ENCODE data around the gene PGBD1.
"Not testable (repeated sequence)": the region's sequence is repeated elsewhere in the genome, so short reads cannot be mapped to it uniquely, and the experiment has no call there.

Gene PGBD1

GRCh38 chr6:28274888-28275287 lies 6.5 kb upstream of the PGBD1 start:
- DNase-seq (ENCODE audit: low read depth) = no peak

- no peak for DNase-seq (ENCODE audit: low read depth)
These were observed 3.6 kb upstream of the PGBD1 start for GRCh38 chr6:28277746-28278145.

GRCh38 chr6:28280595-28281287 lies 631 bp upstream of the PGBD1 start:
- DNase-seq (ENCODE audit: low read depth) = no peak

GRCh38 chr6:28282926-28283325 lies 1.6 kb downstream of the PGBD1 start:
- no peak for DNase-seq (ENCODE audit: low read depth)

- no peak for DNase-seq (ENCODE audit: low read depth)
These were observed 10.2 kb downstream of the PGBD1 start for GRCh38 chr6:28291573-28291972.

- no peak for DNase-seq (ENCODE audit: low read depth)
These were observed 14.0 kb downstream of the PGBD1 start for GRCh38 chr6:28295326-28295725.

- no peak for DNase-seq (ENCODE audit: low read depth)
These were observed 15.2 kb downstream of the PGBD1 start for GRCh38 chr6:28296520-28297060.

GRCh38 chr6:28303570-28303969 lies 22.2 kb downstream of the PGBD1 start:
- DNase-seq (ENCODE audit: low read depth) = no peak

- not testable (repeated sequence) for DNase-seq (ENCODE audit: low read depth)
These were observed 25.0 kb downstream of the PGBD1 start for GRCh38 chr6:28306363-28306762.

- DNase-seq (ENCODE audit: low read depth) = no peak
These were observed 29.9 kb downstream of the PGBD1 start for GRCh38 chr6:28311139-28311823.

- no peak for DNase-seq (ENCODE audit: low read depth)
These were observed 31.6 kb downstream of the PGBD1 start for GRCh38 chr6:28312939-28313338.

GRCh38 chr6:28315628-28316027 lies 34.3 kb downstream of the PGBD1 start:
- no peak for DNase-seq (ENCODE audit: low read depth)

- not testable (repeated sequence) for DNase-seq (ENCODE audit: low read depth)
These were observed 36.5 kb downstream of the PGBD1 start for GRCh38 chr6:28317866-28318265.

GRCh38 chr6:28322661-28323060 lies 41.3 kb downstream of the PGBD1 start:
- DNase-seq (ENCODE audit: low read depth) = no peak

GRCh38 chr6:28323813-28324424 lies 42.5 kb downstream of the PGBD1 start:
- no peak for DNase-seq (ENCODE audit: low read depth)

- DNase-seq (ENCODE audit: low read depth) = no peak
These were observed 45.1 kb downstream of the PGBD1 start for GRCh38 chr6:28326371-28326948.

GRCh38 chr6:28330041-28330440 lies 48.7 kb downstream of the PGBD1 start:
- DNase-seq (ENCODE audit: low read depth) = no peak

- no peak for DNase-seq (ENCODE audit: low read depth)
These were observed 51.7 kb downstream of the PGBD1 start for GRCh38 chr6:28333047-28333446.

GRCh38 chr6:28333599-28334018 lies 52.2 kb downstream of the PGBD1 start:
- no peak for DNase-seq (ENCODE audit: low read depth)

GRCh38 chr6:28334286-28335039 lies 53.1 kb downstream of the PGBD1 start:
- no peak for DNase-seq (ENCODE audit: low read depth)

- no peak for DNase-seq (ENCODE audit: low read depth)
These were observed 53.7 kb downstream of the PGBD1 start for GRCh38 chr6:28335040-28335563.

All from stimulated activated CD8-positive, alpha-beta memory T cell treated with anti-CD3 and anti-CD28 coated beads, Interleukin-12 subunit alpha, Interleukin-12 subunit beta, amount 100 ng/mL, for 4 hours (primary cell).